A673 (cell line): ENCODE results near the gene ADAM19.

Source experiments
- EZH2 ChIP-seq: fragments of 200-600 bp; sonication (generic); IDR thresholded peaks from 2 replicates; pipeline ENCODE4 v1.6.1; 2017; ENCODE audit warnings: borderline replicate concordance, low read depth, mild to moderate bottlenecking, mixed read lengths, antibody characterized with exemption, low read length; ENCODE audit not compliant: poor library complexity, severe bottlenecking
- TF ChIP-seq, protein P1 (sequence below): fragments of 300-800, 200-600 bp; sonication (generic); conservative IDR thresholded peaks from 2 replicates; pipeline ENCODE4 v1.5.1; 2017; ENCODE audit warnings: low read depth, mild to moderate bottlenecking, antibody characterized with exemption, low read length, moderate library complexity, mixed read lengths

DNA sequence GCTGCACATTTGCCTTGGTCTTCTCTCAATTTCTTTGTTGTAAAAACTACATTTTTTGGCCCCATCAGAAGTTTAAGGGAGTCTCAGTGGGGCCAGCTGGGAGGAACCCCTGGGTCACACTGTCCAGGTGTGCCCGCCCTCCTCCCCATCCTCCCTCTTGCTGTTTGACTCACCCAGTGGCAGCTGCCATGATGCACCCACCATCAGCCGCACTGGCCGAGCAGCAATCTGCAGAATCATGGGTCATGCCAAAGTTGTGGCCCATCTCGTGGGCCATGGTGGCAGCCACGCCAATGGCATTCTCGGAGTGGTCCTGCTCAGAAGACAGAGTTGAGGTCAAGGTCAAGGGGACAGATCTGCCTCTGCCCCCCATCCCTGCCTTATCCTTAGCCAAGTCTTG is 70.1 kb downstream of the ADAM19 start:
- TF ChIP-seq, protein P1, sequence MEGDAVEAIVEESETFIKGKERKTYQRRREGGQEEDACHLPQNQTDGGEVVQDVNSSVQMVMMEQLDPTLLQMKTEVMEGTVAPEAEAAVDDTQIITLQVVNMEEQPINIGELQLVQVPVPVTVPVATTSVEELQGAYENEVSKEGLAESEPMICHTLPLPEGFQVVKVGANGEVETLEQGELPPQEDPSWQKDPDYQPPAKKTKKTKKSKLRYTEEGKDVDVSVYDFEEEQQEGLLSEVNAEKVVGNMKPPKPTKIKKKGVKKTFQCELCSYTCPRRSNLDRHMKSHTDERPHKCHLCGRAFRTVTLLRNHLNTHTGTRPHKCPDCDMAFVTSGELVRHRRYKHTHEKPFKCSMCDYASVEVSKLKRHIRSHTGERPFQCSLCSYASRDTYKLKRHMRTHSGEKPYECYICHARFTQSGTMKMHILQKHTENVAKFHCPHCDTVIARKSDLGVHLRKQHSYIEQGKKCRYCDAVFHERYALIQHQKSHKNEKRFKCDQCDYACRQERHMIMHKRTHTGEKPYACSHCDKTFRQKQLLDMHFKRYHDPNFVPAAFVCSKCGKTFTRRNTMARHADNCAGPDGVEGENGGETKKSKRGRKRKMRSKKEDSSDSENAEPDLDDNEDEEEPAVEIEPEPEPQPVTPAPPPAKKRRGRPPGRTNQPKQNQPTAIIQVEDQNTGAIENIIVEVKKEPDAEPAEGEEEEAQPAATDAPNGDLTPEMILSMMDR = no peak
- TF ChIP-seq EZH2 = no peak
